NCI-H128 (cell line): Measurements from ENCODE around the gene TKFC.

ENCODE experiments used
- DNase-seq: peaks from one replicate; lab custom pipeline; 2025; ENCODE audit not compliant: unreplicated experiment; lab: John Stamatoyannopoulos, UW

TKFC gene

GRCh38 chr11:61343792-61344745, 11.0 kb downstream of the TKFC start:
- no peak for DNase-seq

DNA sequence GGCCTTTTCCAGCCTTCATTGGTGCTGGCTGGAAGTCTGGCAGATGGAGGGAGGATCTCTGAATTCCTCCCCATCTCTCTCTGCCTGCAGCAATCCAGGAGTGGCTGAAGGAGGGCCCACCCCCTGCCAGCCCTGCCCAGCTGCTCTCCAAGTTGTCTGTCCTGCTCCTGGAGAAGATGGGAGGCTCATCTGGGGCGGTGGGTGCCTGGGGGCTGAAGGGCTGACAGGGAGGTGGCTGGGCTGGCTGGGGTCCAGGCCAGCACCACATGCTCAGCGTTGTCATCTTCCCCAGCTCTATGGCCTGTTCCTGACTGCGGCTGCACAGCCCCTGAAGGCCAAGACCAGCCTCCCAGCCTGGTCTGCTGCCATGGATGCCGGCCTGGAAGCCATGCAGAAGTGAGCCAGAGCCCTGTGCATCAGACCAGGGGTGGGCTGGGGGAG, 12.2 kb downstream of the TKFC start:
- DNase-seq: no peak

GRCh38 chr11:61345954-61346843, 13.2 kb downstream of the TKFC start:
- DNase-seq: no peak

- no peak for DNase-seq
These were observed 15.0 kb downstream of the TKFC start for GRCh38 chr11:61347916-61348461.

DNA sequence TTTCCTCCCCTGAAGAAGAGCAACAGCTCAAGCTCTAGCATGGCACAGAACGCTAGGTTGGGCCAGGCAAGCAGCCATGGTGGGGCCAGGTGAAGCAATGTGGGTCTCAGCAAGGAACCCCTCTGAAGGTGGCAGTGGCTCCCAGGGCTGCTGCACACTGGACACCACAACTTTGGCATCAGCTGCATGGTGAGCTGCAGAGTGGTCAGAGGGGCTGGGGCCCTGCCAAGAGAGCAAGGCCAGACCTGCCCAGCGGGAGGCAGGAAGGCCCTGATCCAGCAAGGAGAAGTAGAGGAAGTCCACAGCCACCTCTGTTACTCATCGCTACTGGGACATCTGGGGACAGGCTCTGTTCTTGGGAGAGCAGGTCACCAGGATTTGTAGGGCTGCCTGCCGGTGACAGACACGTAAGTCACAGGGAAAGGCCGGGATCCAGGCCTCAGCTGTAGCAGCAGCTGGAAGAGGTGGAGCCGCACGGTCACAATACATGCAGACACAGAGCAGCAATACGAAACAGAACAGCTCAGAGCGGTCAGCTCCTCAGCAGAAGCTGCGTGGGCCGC, 16.2 kb downstream of the TKFC start:
- no peak for DNase-seq

- no peak for DNase-seq
These were observed 16.9 kb downstream of the TKFC start for GRCh38 chr11:61349916-61350315.

- DNase-seq: no peak
These were observed 17.3 kb downstream of the TKFC start for GRCh38 chr11:61350336-61350735.

DNA sequence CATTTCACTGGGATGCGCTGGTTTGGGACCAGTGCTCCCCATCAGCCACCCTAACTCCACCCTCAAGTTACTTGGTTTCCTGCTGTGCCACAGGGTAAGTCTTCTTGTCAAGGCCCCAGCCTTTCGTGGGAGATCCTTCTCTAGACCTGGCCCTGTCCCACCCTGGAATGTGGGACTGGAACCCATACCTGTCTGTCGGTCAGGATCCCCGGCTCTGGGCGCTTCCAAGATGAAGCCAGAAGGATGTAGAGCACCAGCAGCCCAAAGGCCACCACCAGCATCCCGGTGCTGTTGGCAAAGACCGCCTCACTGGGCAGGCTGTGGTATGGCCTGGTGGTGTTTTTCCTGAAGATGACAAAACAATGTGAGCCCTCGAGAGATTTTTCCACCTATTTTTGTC, 17.8 kb downstream of the TKFC start:
- no peak for DNase-seq

DNA sequence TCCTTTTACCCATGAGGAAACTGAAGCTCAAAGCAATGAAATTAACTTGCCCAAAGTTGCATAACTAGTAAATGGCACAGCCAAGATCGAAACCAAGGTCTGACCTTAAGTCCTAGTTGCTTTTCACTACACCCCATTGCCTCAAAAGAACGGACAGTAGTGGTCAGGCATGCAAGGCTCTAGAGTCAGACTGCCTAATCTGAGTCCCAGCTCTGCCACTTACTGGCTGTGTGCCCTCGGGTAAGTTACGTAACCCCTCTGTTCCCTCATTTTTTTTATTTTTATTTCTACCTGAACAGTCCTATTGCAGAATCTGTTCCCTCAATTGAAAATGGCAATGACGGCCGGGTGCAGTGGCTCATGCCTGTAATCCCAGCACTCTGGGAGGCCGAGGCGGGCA, 19.0 kb downstream of the TKFC start:
- no peak for DNase-seq

GRCh38 chr11:61353131-61354067, 20.4 kb downstream of the TKFC start:
- no peak for DNase-seq

DNA sequence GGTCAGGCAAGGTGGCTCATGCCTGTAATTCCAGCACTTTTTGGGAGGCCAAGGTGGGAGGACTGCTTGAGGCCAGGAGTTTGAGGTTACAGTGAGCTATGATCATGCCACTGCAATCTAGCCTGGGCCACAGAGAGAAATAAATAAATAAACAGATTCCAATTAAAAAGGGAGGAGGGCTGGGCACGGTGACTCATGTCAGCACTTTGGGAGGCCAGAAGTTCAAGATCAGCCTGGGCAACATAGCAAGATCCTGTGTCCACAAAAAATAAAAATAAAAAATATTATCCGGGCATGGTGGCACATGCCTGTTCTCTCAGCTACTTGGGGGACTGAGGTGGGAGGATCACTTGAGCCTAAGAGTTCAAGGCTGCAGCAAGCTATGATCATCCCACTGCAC, 21.2 kb downstream of the TKFC start:
- DNase-seq: no peak

GRCh38 chr11:61356706-61357105, 23.7 kb downstream of the TKFC start:
- no peak for DNase-seq

DNA sequence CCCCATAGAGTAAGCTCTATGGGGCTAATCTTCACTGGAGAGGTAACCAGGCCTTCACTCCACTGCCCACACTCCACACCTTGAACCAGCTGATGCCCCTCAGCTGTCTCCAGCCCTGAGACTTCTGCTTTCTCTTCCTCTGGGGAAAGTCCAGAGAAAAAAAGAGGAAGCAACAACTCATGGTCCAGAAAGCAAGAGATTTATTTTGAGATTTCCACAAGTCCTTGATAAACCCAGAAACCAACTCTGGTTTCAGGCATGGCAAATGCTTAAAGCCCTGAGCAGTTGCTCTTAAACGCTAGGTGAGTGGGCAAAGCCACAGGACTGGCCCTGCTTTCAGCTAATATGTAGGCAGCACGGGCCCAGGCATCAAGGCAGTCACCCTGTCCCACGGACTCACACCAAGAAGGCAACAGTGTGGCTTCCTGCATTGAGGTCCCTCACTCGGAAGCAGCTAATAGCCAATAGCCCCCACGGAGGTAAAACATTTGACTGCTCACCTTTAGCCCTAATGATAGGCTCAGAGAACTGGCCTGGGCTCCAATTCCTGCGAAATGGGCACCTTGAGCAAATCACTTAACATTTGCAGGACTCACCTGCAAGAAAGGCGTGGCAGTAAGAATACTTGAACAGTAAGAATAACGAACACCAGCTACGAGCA, 24.3 kb downstream of the TKFC start:
- DNase-seq: no peak

- DNase-seq: no peak
These were observed 24.8 kb downstream of the TKFC start for GRCh38 chr11:61357894-61358239.

GRCh38 chr11:61358566-61358965, 25.5 kb downstream of the TKFC start:
- DNase-seq: no peak

- no peak for DNase-seq
These were observed 26.5 kb downstream of the TKFC start for GRCh38 chr11:61359516-61359915.

DNA sequence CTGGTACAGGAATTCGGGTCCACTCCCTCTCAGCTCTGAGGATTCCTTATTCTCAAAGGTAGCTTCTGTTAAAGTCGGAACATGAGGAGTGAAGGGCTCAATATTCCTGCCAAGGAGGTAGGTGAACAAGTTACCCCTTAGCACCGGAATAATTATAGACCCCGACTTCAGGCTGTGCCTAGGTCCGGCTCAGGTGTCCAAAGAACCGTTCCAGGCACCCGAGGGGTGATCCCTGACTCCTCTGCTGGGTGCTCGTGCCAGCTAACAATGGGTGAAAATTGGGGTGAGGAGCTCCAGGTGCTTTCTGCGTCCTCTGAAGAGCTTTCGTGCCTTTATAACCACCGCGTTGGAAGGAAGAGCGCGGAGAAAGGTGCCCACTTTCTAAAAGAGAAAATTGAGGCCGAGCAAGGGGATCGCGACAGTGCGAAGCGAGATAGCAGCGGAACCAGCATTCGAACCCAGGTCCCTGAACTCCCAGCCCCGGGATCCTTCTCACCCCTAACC, 28.3 kb downstream of the TKFC start:
- no peak for DNase-seq

- DNase-seq: peak; percentile 85
These were observed 28.9 kb downstream of the TKFC start, which contains the start of the genes CYB561A3 and TMEM138 for GRCh38 chr11:61361741-61362541. CYB561A3 (minus strand) TSS chr11:61361882; CDS start chr11:61356713, 5,169 bp downstream. TMEM138 (plus strand) TSS chr11:61362374; CDS start chr11:61364391, 2,017 bp downstream.

DNA sequence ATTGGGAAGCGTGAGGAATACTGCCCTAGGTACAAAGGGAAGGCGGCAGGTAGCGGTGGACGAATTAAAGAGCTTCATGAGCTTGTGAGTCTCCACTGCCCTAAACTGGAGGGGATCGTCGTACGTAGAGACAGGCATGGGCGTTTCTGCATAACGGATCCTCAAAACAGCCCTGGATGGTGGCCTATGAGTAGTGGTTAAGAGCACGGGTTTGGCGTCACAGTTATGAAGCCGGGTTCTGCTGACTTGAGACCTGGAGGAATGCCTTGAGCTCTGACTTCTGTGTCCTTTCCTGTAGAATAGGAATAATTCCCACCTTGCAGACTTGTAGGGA, 29.5 kb downstream of the TKFC start:
- DNase-seq: no peak
